CD4-positive, alpha-beta T cell (primary cell): ENCODE measurements around the gene HSPG2. TPM values are rescaled to one million over a fixed set of nuclear protein-coding genes. Genes with fewer than 3 reads are reported as not detected.

Source experiments
- ATAC-seq: fragments of 200-7000 bp; cut with Tn5 transposase; one replicate; pipeline ENCODE4 v1.10.0; 2022; ENCODE audit warnings: mild to moderate bottlenecking; ENCODE audit not compliant: poor library complexity
- CTCF ChIA-PET: fragments of 350-600 bp; sonication (Branson Sonifier 250); formaldehyde crosslinking; loops from one replicate; lab custom pipeline; 2021; ENCODE audit warnings: antibody characterized with exemption, inconsistent platforms; lab: Charles Lee
- POLR2A ChIA-PET: fragments of 350-600 bp; sonication (Branson Sonifier 250); formaldehyde crosslinking; loops from one replicate; lab custom pipeline; 2021; ENCODE audit warnings: antibody characterized with exemption, inconsistent platforms; lab: Charles Lee
- DNase-seq, 14 experiments: peaks; one replicate each; pipeline ENCODE4 v3.0.0-alpha.2; 2013 to 2020; ENCODE audit warnings: mixed read lengths in 2 of 14
- H3K27ac ChIP-seq, 2 donors: one replicate each; pipeline versions ENCODE4 v1.5.1 to v1.7.0; 2013; ENCODE audit warnings: low read length in 2 of 2, low read depth in 1 of 2, mild to moderate bottlenecking in 1 of 2
- H3K27me3 ChIP-seq, 2 experiments: 1 replicate in 1 of 2; 2 replicates in 1 of 2; pipeline versions ENCODE4 v1.6.1 to v1.7.0; 2013; ENCODE audit warnings: low read length in 2 of 2, control low read depth in 1 of 2, mild to moderate bottlenecking in 1 of 2, moderate library complexity in 1 of 2; ENCODE audit not compliant: insufficient read depth in 2 of 2, control insufficient read depth in 1 of 2
- H3K36me3 ChIP-seq: one replicate; pipeline ENCODE4 v1.6.1; 2013; ENCODE audit warnings: low read length, control low read depth; ENCODE audit not compliant: insufficient read depth
- H3K4me1 ChIP-seq: one replicate; pipeline ENCODE4 v1.6.1; 2013; ENCODE audit warnings: low read length, control low read depth; ENCODE audit not compliant: insufficient read depth
- H3K4me3 ChIP-seq: one replicate; pipeline ENCODE4 v1.5.1; 2013; ENCODE audit warnings: mild to moderate bottlenecking, low read length, moderate library complexity
- H3K9me3 ChIP-seq, 2 experiments: 1 replicate in 1 of 2; 2 replicates in 1 of 2; pipeline versions ENCODE4 v1.6.1 to v1.7.0; 2013; ENCODE audit warnings: low read length in 2 of 2, mild to moderate bottlenecking in 2 of 2, control low read depth in 1 of 2, moderate library complexity in 1 of 2; ENCODE audit not compliant: control insufficient read depth in 1 of 2, insufficient read depth in 1 of 2
- H3K27ac Mint-ChIP-seq: one replicate; pipeline ENCODE4 v1.8.0; 2020; ENCODE audit warnings: mixed read lengths
- H3K27me3 Mint-ChIP-seq: one replicate; pipeline ENCODE4 v1.8.0; 2021; ENCODE audit warnings: mixed read lengths
- H3K36me3 Mint-ChIP-seq: one replicate; pipeline ENCODE4 v1.8.0; 2021; ENCODE audit warnings: low read depth, mixed read lengths
- H3K4me1 Mint-ChIP-seq: one replicate; pipeline ENCODE4 v1.8.0; 2021; ENCODE audit warnings: low read depth, mixed read lengths
- H3K4me3 Mint-ChIP-seq: one replicate; pipeline ENCODE4 v1.8.0; 2020; ENCODE audit warnings: mild to moderate bottlenecking, mixed read lengths
- H3K9me3 Mint-ChIP-seq: one replicate; pipeline ENCODE4 v1.8.0; 2020; ENCODE audit warnings: mixed read lengths
- intact Hi-C, 2 experiments: fragments of 100-400 bp; cut with DNase I in 1 of 2; cut with micrococcal nuclease in 1 of 2; formaldehyde crosslinking; loops; one replicate each; pipeline versions ENCODE4 v1.15.1 to v1.9.0; 2023 to 2025; cut with DNase I, micrococcal nuclease
- total RNA-seq, 174 experiments: library from RNA in 2 of 174; stranded (reverse) in 2 of 174; gene quantifications; one replicate each; pipeline ENCODE4 v1.2.3 and lab custom pipeline; 2021 to 2026
- TF ChIP-seq, protein P1 (sequence below): fragments of 200-600 bp; IDR thresholded peaks from one replicate; pipeline ENCODE4 v1.8.0; 2022; ENCODE audit warnings: antibody characterized with exemption, mild to moderate bottlenecking

HSPG2 gene
- total RNA-seq, 2 experiments from 2014 or later = 10.8 to 11.0 TPM

DNA sequence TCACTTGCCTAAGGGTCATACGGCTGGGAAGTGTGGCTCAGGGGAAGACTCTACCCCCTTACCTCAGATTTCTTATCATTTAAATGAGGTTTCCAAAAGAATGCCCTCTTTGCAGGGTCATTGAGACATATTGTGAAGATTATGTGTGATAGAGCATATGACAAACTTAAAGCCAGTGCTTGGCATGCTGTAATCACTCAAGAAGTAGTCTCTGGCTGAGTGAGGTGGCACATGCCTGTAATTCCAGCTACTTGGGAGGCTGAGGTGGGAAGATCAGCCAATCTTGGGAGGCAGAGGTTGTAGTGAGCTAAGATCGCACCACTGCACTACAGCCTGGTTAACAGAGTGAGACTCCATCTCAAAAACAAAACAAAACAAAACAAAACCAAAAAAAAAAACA lies 132.6 kb downstream of the HSPG2 start:
- no peak overlapping the region for H3K27ac Mint-ChIP-seq
- ATAC-seq (no peak), DNase-seq (no peak)
- no peaks in the 10 kb centered on the region for H3K4me1 Mint-ChIP-seq
- Histone ChIP-seq H3K27ac (no peak overlapping the region), H3K9me3 (no peaks in the 10 kb centered on the region), H3K27me3 (no peaks in the 10 kb centered on the region), H3K4me1 (no peaks in the 10 kb centered on the region), H3K4me3 (no peak overlapping the region), H3K36me3 (no peaks in the 10 kb centered on the region)
- no peaks in the 10 kb centered on the region for H3K36me3 Mint-ChIP-seq
- intact Hi-C loops = no loop called here
- H3K4me3 Mint-ChIP-seq = no peak overlapping the region
- no peaks in the 10 kb centered on the region for H3K9me3 Mint-ChIP-seq
- POLR2A ChIA-PET = no interaction called here
- TF ChIP-seq, protein P1, sequence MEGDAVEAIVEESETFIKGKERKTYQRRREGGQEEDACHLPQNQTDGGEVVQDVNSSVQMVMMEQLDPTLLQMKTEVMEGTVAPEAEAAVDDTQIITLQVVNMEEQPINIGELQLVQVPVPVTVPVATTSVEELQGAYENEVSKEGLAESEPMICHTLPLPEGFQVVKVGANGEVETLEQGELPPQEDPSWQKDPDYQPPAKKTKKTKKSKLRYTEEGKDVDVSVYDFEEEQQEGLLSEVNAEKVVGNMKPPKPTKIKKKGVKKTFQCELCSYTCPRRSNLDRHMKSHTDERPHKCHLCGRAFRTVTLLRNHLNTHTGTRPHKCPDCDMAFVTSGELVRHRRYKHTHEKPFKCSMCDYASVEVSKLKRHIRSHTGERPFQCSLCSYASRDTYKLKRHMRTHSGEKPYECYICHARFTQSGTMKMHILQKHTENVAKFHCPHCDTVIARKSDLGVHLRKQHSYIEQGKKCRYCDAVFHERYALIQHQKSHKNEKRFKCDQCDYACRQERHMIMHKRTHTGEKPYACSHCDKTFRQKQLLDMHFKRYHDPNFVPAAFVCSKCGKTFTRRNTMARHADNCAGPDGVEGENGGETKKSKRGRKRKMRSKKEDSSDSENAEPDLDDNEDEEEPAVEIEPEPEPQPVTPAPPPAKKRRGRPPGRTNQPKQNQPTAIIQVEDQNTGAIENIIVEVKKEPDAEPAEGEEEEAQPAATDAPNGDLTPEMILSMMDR = no peak
- CTCF ChIA-PET = no interaction called here
- H3K27me3 Mint-ChIP-seq = peaks cover 4% of the 10 kb centered on the region

- Histone ChIP-seq H3K27me3 (no peaks in the 10 kb centered on the region), H3K4me1 (no peaks in the 10 kb centered on the region), H3K9me3 (no peaks in the 10 kb centered on the region), H3K4me3 (no peak overlapping the region), H3K27ac (no peak overlapping the region), H3K36me3 (no peaks in the 10 kb centered on the region)
- no peak overlapping the region for H3K27ac Mint-ChIP-seq
- POLR2A ChIA-PET = no interaction called here
- no peak overlapping the region for H3K4me3 Mint-ChIP-seq
- no peak for ATAC-seq
- DNase-seq = no peak
- no peaks in the 10 kb centered on the region for H3K36me3 Mint-ChIP-seq
- TF ChIP-seq, protein P1 = no peak
- CTCF ChIA-PET = no interaction called here
- no peaks in the 10 kb centered on the region for H3K4me1 Mint-ChIP-seq
- H3K9me3 Mint-ChIP-seq = no peaks in the 10 kb centered on the region
- H3K27me3 Mint-ChIP-seq = no peaks in the 10 kb centered on the region
- intact Hi-C loops = no loop called here
These were observed 136.0 kb downstream of the HSPG2 start for GRCh38 chr1:21801100-21801499.

DNA sequence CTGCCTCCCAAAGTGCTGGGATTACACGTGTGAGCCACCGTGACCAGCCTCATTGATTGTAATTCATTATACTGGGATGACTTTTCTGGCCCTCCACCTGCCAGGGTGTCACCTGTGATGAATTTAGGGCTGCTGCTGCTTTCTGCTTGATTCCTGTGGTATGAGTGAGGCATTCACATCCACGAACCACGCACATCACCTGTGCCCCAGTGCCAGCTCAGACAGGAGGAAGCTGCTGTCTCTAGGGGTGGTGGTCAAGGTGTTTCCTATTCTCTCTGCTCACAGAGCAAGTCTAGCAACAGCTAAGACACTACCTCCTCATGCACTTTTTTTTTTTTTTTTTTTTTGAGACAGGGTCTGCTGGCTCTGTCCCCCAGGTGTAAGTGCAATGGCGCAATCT lies 137.4 kb downstream of the HSPG2 start:
- ChIA-PET POLR2A (interaction anchor here (0.8 kb wide), 1 partner anchor 17 kb away, joined by 3 read pairs; the partner anchor contains the start of gene USP48), CTCF (interaction anchor here (0.7 kb wide), 1 partner anchor 281 kb away, joined by 3 read pairs; no protein-coding TSS in a partner anchor)
- TF ChIP-seq, protein P1 = no peak
- DNase-seq (no peak), ATAC-seq (no peak)
- Mint-ChIP-seq H3K9me3 (no peaks in the 10 kb centered on the region), H3K36me3 (no peaks in the 10 kb centered on the region), H3K4me1 (no peaks in the 10 kb centered on the region), H3K4me3 (no peak overlapping the region), H3K27me3 (no peaks in the 10 kb centered on the region), H3K27ac (no peak overlapping the region)
- Histone ChIP-seq H3K36me3 (no peaks in the 10 kb centered on the region), H3K27me3 (no peaks in the 10 kb centered on the region), H3K9me3 (peaks cover 0 to 5% of the 10 kb centered on the region in 2 experiments), H3K4me3 (no peak overlapping the region), H3K27ac (no peak overlapping the region), H3K4me1 (no peaks in the 10 kb centered on the region)
- intact Hi-C loops = no loop called here
